Glutamatergic neuron (in vitro differentiated cells): ENCODE measurements around the gene PRPF40A. TPM values are rescaled to one million over a fixed set of nuclear protein-coding genes. Genes with fewer than 3 reads are reported as not detected.

Source experiments
- DNase-seq: peaks from one replicate; pipeline ENCODE4 v3.0.0; 2022
- H3K27ac Mint-ChIP-seq: one replicate; pipeline ENCODE4 v1.8.0; 2020; ENCODE audit warnings: mild to moderate bottlenecking, mixed read lengths, inconsistent platforms; ENCODE audit not compliant: unreplicated experiment
- H3K27me3 Mint-ChIP-seq: one replicate; pipeline ENCODE4 v1.8.0; 2020; ENCODE audit warnings: mild to moderate bottlenecking, moderate library complexity, mixed read lengths, inconsistent platforms; ENCODE audit not compliant: unreplicated experiment
- H3K36me3 Mint-ChIP-seq: one replicate; pipeline ENCODE4 v1.8.0; 2020; ENCODE audit warnings: mild to moderate bottlenecking, mixed read lengths, inconsistent platforms; ENCODE audit not compliant: unreplicated experiment
- H3K4me1 Mint-ChIP-seq: one replicate; pipeline ENCODE4 v1.8.0; 2020; ENCODE audit warnings: mild to moderate bottlenecking, low read depth, mixed read lengths, inconsistent platforms; ENCODE audit not compliant: unreplicated experiment
- H3K4me3 Mint-ChIP-seq: one replicate; pipeline ENCODE4 v1.8.0; 2020; ENCODE audit warnings: mild to moderate bottlenecking, mixed read lengths, inconsistent platforms; ENCODE audit not compliant: unreplicated experiment
- H3K9me3 Mint-ChIP-seq: one replicate; pipeline ENCODE4 v1.8.0; 2020; ENCODE audit warnings: mild to moderate bottlenecking, moderate library complexity, mixed read lengths, inconsistent platforms; ENCODE audit not compliant: unreplicated experiment
- total RNA-seq: library from RNA; stranded (reverse); fragmentation: NEBNext Ultra II Directional; extraction: Animal tissue kit (Norgen Biotek cat#: 25700); gene quantifications from one replicate; pipeline ENCODE4 v1.2.1, GENCODE V29; 2021; ENCODE audit not compliant: unreplicated experiment
- TF ChIP-seq, protein P1 (sequence below): fragments of 200-600 bp; sonication (generic); IDR thresholded peaks from one replicate; pipeline ENCODE4 v1.5.0; 2021; ENCODE audit not compliant: partially characterized antibody, unreplicated experiment

Gene PRPF40A
- total RNA-seq, 1 donor from 2014 or later, result 144 TPM

DNA sequence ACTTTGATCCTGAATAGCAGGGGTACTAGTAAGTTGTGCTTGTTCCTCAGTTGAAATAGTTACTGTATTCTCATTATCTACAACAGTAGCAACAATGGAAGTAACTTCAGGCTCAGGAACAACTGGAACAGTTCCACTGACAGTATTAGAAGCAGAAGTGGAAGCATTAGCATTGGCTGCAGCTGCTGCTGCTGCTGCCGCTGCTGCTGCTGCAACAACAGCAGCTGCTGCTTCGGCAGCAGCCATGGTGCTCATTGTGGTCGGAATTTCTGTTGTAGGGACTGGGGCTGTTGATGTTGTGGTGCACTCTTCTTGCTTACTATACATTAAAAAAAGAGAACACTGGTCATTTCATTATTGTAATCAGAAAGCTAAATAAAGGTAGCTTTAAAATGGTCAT lies 40.8 kb downstream of the PRPF40A start:
- Mint-ChIP-seq H3K4me1 (no peaks in the 10 kb centered on the region), H3K9me3 (no peaks in the 10 kb centered on the region), H3K27ac (no peak overlapping the region), H3K4me3 (no peak overlapping the region), H3K27me3 (no peaks in the 10 kb centered on the region), H3K36me3 (no peaks in the 10 kb centered on the region)
- DNase-seq, result no peak
- TF ChIP-seq, protein P1, sequence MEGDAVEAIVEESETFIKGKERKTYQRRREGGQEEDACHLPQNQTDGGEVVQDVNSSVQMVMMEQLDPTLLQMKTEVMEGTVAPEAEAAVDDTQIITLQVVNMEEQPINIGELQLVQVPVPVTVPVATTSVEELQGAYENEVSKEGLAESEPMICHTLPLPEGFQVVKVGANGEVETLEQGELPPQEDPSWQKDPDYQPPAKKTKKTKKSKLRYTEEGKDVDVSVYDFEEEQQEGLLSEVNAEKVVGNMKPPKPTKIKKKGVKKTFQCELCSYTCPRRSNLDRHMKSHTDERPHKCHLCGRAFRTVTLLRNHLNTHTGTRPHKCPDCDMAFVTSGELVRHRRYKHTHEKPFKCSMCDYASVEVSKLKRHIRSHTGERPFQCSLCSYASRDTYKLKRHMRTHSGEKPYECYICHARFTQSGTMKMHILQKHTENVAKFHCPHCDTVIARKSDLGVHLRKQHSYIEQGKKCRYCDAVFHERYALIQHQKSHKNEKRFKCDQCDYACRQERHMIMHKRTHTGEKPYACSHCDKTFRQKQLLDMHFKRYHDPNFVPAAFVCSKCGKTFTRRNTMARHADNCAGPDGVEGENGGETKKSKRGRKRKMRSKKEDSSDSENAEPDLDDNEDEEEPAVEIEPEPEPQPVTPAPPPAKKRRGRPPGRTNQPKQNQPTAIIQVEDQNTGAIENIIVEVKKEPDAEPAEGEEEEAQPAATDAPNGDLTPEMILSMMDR, result no peak

DNA sequence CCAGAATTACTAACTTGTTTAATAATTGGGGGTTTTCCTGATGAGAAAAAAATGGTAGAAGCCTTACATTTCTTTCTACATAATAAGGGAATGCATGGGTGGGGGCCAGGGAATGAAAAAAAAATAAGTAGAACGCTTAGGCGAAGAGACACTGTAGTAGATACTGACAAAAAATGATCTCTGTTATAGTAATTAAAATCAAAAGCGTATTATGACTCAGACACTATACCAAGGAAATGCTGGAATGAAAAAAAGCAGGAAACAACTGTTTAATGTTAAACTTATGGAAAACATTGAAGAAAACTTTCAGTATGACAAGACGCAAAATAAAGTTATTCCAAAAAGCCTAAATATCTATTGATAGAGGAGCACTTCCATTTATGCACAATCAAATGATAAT lies 42.9 kb downstream of the PRPF40A start:
- H3K9me3 Mint-ChIP-seq, result no peaks in the 10 kb centered on the region
- no peaks in the 10 kb centered on the region for H3K4me1 Mint-ChIP-seq
- TF ChIP-seq, protein P1, result no peak
- no peaks in the 10 kb centered on the region for H3K27me3 Mint-ChIP-seq
- no peak overlapping the region for H3K27ac Mint-ChIP-seq
- no peak for DNase-seq
- no peaks in the 10 kb centered on the region for H3K36me3 Mint-ChIP-seq
- H3K4me3 Mint-ChIP-seq, result no peak overlapping the region

DNA sequence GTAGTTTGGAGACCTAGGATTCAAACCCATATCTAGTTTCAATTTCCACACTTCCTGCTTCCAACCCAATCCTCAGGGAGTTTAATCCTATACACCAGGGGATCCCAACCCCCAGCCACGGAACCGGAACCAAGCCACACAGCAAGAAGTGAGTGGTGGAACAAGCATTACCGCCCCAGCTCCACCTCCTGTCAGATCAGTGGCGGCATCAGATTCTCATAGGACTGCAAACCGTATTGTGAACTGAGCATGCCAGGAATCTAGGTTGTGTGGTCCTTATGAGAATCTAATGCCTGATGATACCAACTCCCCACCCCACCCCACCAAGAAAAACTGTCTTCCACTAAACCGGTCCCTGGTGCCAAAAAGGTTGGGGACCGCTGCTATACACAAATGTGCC lies 52.5 kb downstream of the PRPF40A start:
- no peak overlapping the region for H3K4me3 Mint-ChIP-seq
- TF ChIP-seq, protein P1, result no peak
- no peak for DNase-seq
- H3K9me3 Mint-ChIP-seq, result peaks cover 4% of the 10 kb centered on the region
- H3K4me1 Mint-ChIP-seq, result no peaks in the 10 kb centered on the region
- H3K27me3 Mint-ChIP-seq, result peaks cover 2% of the 10 kb centered on the region
- no peak overlapping the region for H3K27ac Mint-ChIP-seq
- H3K36me3 Mint-ChIP-seq, result no peaks in the 10 kb centered on the region

DNA sequence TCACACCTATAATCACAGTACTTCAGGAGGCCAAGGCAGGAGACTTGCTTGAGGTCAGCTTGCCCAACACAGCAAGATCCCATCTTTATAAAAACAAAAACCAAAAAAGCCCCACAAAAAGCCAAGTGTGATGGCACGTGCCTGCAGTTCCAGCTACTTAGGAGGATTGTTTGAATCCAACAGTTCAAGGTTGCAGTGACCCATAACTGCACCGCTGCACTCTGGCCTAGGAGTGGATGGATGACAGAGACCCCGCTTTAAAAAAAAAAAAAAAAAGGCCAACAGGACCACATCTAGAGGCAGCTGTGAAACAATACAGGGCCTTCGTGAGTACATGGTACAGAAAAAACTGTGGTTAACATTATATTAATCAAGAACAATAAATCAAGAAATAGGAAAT lies 56.2 kb downstream of the PRPF40A start:
- peaks cover 2% of the 10 kb centered on the region for H3K27me3 Mint-ChIP-seq
- peaks cover 2% of the 10 kb centered on the region for H3K9me3 Mint-ChIP-seq
- TF ChIP-seq, protein P1, result no peak
- H3K4me3 Mint-ChIP-seq, result no peak overlapping the region
- H3K27ac Mint-ChIP-seq, result no peak overlapping the region
- no peak for DNase-seq
- H3K4me1 Mint-ChIP-seq, result no peaks in the 10 kb centered on the region
- no peaks in the 10 kb centered on the region for H3K36me3 Mint-ChIP-seq

DNA sequence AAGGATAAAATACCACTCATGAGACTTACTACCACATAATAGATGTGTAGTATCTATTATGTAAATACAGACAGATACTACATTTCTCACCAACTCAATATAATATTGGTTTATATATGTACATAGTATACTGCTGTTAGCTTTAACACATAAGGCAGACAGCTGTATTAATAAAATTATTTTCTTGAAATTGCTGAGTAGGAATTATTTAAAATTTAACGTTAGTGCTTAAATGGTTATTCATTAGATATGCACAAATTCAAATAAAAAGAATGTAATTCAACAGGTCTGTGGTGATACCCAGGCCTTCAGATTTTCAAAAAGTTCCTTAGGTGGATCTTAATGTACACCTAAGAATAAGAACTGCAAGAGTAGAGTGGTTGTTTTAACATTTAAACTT lies 59.0 kb downstream of the PRPF40A start:
- Mint-ChIP-seq H3K27me3 (no peaks in the 10 kb centered on the region), H3K4me3 (no peak overlapping the region), H3K36me3 (no peaks in the 10 kb centered on the region), H3K27ac (no peak overlapping the region), H3K4me1 (no peaks in the 10 kb centered on the region), H3K9me3 (peaks cover 2% of the 10 kb centered on the region)
- TF ChIP-seq, protein P1, result no peak
- DNase-seq, result no peak
